ENCODE data around the gene TMEM214.

TMEM214 gene

DNA sequence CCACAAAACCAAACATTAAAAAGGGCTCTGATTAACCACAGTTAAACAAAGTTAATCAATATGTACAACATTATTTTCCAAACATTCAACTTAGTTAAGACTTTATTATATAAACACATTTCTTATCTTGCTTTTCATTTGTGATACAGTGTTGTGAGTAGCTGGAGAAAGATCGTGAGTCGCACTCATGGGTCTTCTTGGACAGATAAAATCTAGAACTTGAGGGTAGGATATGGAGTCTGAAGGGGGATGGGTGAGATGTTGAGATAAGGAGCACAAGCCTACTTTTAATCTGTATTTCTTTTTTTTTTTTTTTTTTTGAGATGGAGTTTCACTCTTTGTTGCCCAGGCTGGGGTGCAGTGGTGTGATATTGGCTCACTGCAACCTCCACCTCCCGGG lies 22.6 kb upstream of the TMEM214 start:
- no peak for DNase-seq

DNA sequence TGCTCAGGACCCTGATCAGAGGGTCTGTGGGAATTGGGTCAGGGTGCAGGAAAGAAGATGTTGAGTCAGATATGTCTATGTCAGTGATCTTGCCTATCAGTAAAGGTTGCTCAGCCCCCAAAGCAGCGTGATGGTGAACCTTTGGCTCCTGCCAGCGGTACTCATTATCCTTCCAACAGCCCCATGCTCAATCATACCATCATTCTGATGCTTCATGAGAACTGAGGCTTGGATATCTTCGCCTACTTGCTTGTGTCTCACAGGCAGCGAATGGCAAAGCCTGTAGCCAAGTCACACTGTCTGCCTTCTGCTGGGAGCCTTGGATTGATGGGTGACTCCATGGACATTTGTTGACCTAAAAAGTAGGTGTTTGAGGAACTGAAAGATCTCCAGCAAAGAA lies 19.0 kb upstream of the TMEM214 start:
- no peak for DNase-seq

DNA sequence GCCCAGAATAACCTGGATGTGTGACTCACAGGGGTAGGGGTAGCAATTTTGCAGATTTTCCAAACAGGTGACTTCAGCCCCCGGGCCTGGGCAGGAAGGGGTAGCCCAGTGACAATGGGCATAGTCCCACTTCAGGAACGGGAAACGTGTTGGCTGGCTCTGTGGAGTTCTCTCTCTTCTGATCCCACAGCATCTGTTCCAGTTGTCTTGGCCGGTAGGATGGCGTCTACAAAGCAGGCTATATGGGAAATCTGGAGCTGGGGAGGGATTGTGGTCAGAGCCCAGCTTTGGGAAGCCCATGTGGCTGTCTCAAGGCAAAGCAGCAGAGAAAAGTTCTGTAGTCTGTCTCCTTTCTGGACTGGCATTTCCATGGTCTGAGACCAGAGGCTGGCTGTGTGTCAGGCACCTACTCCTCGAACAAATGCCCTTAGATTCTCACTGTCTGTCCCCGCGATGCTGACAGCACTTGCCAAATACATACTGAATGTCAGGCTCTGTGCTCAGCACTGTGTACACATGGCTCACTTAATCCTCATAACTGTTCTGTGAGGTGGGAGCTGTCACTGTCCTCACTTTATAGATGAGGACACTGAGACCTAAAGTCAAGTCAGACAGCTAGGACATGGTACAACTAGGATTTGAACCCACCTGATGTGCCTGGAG lies 17.9 kb upstream of the TMEM214 start:
- no peak for DNase-seq

DNA sequence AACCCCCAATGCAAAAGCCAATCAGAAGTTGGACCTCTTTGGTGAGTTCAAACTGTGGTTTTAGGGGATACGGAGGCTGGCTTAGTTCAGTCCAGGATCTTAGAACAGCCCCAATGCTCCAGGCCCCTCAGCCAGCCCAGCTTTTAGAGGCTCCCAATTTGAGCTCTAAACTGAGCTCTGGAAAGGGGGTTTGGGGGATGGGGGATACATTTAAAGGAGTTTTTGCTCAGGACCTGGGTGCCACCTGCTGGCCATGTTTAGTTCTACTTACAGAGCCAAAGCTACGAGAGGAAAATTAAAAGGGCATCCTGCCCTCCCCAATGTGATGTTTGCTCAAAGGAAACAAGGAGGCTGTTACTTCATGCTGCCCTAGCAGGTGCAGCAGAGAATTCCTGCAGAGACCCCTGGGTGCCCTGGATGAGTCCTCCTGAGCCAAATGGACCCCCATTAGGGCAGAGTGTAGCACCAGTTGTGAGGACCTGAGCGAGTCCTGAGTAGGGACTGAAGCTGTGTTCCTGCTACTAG lies 15.9 kb upstream of the TMEM214 start:
- peak; percentile 75 for DNase-seq

DNA sequence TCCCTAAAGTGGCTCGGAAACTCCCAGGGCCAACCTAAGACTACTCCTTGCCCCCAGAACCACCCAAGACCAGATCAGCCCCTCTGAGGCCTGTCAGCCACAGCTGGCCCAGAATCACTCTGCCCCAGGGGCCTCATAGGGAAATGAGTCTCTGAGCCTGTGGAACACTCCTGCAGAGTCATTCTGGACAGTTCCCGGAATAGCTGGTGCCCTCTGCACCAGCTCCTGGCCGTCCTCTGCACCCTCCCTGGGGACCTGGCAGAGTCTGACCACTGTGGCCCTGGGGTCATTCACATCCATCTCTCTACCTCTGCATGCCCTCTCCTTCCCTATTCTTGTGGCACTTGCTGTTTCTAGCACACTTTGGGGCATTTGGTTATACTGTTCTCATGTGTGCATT lies 14.6 kb upstream of the TMEM214 start:
- no peak for DNase-seq

DNA sequence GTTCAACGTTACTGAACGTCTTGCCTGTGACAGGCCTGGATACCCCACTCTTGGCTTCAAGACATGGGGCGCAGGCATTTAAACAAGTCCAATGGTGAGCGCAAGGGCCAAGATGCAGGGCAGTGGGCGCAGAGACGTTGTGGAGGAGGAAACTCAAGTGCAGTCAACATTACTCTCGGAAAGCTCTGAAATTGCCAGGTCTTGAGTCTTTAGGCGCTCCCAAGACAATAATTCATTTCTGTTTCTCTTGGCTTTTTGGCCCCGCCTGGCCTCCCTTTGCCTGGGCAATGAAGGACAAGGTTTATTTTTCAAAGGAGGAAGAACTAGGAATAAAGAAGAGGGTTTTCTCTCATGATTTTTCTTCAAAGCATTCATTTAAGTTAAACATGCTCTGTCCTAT lies 13.3 kb upstream of the TMEM214 start:
- DNase-seq = no peak

DNA sequence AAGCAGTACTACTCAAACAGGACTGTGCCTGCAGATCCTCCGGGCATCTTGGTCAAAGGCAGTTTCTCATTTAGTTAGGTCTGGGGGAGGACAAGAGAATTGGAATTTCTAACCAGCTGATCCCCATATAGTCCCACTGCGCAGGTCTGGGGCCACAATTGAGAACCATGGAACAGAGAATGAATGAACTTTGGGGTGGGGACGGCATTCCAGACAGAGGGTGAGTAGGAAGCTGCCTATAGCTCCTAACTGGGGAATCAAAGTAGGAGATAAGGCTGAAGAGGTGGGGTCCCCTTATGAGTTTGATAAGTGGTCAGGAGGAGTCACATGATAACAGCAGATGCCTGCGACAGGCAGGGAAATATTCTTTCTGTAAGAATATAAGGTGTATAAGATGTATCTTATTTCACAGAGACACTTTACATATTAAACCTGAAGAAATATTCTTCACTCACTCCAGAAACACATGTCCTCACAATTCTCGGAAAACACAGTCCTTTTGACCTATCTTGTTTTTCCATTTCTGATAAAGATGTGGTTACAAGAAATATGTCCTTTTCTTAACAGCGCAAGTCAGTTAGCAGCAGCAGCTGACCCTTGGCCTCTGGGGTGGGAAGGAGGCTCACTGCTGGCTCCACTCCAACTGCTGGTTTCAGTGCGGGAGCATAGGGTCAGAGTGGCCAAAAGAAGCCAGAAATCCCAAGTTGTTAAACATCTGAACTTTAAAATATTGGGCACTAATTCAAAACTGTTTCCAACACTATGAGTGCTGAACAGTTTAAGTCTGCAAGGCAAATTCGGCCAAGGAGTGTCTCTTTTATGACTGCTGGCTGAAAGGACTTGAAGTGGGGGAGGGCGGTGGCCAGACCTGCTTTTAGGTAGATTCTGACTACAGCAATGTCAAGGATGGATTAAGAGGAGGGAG lies 12.6 kb upstream of the TMEM214 start:
- no peak for DNase-seq

DNA sequence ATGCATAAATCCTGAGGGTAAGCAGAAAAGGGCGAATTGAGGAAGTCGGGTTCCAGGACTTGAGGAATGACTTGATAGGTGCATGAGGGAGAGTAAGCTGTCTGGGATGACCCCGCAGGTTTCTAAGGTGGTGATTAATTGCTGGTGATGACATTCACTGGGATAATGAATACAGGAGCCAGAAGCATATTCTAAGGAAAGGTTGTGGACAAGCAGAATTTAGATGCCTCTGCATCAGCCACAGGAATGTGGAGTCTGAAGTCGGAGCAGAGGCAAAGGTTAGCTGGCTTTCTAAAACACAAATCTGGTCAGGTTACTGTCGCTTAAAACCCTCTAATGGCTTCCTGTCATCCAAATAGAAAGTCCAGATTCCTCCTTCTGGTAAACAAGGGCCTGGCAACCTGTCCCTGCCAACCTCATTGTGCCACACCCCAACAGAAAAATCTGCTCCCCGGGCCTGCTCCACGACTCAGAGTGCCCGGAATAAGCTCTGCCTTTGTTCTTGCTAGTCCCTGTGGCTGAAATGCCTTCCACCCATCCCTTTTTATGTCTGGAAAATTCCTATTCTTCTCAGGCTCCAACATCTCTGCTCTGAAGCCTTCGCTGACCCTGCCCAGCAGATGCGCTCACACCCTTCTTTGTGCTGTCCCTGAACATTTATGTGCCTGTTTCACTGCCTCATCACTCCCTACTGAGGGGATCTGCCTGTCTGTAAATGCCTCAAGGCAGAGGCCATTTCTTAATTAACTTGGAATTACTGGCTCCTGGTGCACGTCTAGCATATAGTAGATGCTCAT lies 11.3 kb upstream of the TMEM214 start:
- no peak for DNase-seq

DNA sequence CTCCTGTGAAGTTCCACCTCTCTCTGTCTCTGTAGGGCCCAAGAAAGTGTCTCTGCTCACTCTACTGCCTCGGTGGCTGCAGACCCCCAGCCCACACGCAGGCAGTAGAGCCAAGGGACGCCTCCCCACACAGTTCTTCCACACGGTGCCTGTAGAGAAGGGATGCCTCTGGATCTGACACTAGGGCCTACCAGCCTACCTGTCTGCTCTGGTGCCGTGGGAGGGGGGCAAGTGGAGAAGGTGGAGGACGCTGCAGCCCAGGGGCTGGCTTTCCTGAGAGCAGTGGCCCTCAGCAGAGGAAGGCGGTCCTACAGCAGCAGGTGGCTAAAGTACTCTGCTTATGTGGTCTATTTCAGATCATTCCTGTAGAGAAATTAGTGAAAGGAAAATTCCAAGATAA lies 9.0 kb upstream of the TMEM214 start:
- no peak for DNase-seq

DNA sequence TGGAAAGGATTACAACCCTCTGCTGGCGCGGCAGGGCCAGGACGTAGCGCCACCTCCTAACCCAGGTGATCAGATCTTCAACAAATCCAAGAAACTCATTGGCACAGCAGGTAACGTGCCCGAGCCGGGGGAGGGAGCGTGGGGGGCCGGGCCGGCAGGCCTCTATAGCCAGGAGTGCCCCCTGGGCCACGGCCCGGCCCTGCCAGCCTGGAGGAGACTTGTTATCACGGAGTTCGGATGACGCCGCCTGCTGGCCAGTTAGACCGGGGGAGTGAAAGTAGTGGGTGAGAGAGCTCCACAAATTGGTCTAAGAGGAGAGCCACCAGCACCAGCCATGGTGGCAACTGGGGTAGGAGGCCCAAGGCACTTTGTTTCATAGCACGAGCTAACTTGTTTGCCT lies 8.6 kb upstream of the TMEM214 start:
- DNase-seq = no peak

DNA sequence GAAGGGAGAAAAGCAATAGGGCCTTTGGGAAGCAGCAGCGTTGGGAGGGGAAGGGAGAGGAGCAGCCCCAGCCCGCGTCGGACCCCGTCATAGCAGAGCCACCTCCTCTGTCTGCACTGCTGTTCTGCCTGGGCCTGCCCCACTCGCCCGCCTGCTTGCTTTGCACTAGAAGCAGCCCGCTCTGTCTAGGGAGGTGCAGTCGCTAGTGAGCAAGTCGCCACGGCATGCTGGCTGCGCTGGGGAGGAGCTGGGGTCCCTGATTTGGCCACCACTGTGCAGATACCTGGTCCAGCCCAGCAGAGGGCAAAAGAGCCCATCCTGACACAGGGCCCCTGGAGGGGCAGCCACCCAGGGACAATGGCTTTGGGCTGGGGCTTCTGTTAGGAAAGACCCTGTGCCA lies 8.0 kb upstream of the TMEM214 start:
- DNase-seq = no peak

DNA sequence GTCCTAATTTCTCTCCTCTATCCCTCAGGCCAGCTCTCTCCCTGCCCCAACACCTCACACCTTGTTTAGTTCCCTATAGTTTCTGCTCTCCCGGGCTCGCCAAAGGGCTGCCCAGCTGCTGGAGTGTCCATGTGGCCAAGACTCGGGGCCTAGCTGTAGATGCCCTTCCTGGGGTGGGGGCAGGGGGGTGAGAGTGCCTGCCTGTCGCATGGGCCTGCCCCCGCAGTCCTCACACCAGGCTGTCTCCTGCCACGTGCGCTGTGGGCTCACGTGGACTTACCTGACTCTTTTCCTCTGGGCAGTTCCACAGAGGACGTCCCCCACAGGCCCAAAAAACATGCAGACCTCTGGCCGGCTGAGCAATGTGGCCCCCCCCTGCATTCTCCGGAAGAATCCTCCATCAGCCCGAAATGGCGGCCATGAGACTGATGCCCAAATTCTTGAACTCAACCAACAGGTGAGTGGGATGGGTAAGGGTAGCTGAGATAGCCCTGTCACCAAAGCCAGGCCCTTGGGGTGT lies 7.4 kb upstream of the TMEM214 start:
- no peak for DNase-seq

DNA sequence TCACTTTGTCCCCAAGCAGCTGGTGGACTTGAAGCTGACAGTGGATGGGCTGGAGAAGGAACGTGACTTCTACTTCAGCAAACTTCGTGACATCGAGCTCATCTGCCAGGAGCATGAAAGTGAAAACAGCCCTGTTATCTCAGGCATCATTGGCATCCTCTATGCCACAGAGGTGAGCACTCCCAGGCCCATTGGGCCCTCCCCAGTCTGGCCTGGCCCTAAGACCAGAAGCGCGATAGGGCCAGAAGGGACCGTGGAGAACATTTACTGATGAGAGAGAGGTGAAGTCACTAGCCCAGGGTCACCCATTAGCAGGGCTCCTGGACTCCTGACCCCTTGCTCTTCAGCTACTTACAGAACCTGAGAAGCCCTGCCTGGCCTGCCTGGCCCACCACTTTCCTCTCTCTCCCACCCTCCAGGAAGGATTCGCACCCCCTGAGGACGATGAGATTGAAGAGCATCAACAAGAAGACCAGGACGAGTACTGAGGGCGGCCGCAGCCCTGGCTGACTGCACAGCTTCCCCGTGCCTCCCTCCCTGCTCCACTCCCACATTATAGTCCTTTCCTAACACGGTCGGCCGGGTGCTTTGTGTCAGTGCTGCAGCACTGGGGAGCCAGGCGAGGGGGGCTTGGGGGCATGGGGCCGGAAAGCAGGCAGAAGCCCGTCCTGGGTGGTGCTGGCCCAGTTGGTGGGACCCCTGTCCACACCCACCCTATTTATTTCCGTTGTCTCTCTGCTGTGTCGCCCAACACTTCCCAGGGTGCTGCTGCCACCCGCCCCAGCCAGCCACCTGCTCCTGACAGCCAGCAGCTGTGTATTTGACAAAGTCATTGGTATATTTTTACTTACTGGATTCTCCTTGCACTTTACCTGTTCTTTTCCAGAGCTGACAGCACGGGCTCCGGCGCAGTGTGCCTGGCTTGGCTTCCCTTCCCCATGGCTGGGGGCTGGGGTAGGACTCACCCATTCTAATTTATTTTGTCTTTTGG lies 6.6 kb upstream of the TMEM214 start:
- DNase-seq = no peak

DNA sequence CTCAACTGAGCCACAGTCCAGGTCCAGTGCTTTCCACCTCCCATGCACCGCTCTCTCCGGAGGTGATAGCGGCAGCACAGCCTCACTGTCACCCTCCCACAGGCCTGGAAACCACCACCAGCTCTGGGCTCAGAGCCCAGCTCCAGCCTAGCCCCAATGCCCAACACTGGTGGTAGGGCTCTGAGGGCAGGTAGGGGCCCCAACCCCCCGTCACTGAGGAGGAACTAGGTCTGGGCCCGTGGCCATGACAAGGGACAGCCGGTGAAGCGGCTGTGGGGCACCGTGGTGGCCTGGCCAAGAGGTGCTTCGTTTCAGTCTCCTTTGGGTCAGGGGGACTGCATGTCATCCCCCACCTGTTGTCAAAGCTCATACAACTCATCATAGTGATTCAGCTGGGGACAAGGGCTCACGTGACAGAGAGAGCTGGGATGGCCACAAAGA lies 5.5 kb upstream of the TMEM214 start:
- DNase-seq = no peak

DNA sequence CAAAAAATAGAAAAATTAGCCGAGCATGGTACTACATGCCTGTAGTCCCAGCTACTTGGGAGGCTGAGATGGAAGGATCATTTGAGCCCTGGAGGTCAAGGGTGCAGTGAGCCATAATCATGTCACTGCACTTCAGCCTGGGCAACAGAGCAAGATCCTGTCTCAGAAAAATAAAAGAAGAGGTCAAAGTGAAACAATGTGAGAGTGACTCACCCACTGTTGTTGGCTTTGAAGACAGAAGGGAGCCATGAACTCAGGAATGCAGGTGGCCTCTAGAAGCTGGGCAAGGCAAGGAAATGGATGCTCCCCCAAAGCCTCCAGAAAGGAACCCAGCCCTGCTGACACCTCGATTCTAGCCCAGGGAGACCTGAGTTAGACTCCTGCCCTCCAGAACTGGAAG lies 3.7 kb upstream of the TMEM214 start:
- DNase-seq = peak; percentile 36

DNA sequence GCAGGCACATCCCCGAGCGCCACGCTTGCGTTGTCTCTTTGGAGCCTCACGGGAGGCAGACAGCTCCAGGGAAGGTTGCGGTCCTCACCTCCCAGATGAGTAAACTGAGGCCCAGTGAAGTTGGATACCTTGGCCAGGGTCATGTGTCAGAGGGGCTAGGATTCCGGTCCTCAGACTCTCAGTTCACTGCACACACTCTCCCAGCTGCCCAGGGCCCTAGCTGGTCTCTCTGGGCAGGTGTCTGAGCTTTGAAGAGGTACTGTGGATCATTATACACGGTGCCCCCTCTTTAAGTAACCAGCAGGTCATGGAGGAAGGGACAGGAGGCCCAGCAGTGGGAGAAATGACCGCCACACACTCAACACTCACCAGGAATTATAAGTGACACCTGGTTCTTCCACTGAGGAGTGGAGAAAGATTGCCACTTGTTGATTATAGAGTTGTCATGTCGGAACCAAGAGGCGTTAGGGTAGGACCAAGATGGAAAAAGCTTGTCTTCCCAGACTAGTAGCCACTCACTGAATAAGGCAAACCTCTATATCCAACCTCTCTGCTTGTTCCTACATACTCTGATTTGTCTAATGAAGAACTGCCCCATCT lies 588 bp downstream of the TMEM214 start:
- DNase-seq = no peak

DNA sequence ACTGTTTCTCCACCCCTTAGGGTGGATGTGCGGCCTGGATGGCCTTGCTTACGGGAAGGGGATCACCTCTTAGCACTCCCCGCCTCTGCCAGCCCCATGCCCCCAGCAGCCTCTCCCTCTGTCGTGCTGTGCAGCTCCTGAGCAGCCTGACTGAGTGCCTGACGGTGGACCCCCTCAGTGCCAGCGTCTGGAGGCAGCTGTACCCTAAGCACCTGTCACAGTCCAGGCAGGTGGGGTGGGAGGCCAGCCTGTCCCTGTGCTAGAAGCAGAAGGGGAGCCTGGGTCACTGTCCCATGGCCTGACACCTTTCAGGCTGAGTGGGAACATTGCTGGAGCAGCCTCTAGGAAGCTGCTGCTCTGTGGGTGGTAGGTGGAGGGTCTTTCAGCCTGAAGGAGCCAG lies 5.2 kb downstream of the TMEM214 start:
- no peak for DNase-seq

DNA sequence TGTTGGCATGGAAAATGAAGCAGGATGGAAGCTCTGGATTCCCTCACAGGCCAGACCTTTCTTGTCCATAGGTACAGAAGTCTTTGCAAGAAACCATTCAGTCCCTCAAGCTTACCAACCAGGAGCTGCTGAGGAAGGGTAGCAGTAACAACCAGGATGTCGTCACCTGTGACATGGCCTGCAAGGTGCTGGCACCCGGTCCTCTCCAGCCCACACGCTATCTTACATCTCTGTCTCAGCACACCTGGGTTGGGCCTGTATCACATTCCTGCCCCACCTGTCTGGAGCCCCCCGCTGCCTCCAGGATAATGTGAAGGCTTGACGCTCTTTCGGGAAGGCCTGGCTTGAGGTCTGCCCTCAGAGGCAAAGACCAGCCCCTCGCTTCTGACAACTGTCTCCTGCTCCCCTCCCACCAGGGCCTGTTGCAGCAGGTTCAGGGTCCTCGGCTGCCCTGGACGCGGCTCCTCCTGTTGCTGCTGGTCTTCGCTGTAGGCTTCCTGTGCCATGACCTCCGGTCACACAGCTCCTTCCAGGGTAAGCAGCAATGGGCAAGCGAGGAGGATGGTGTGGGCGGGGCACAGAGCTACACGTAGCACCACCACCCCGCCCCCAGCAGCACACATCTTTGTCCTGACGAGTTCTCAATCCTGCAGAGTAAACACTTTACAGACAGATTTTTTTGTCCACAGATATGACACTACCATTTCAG lies 6.0 kb downstream of the TMEM214 start:
- DNase-seq = no peak

DNA sequence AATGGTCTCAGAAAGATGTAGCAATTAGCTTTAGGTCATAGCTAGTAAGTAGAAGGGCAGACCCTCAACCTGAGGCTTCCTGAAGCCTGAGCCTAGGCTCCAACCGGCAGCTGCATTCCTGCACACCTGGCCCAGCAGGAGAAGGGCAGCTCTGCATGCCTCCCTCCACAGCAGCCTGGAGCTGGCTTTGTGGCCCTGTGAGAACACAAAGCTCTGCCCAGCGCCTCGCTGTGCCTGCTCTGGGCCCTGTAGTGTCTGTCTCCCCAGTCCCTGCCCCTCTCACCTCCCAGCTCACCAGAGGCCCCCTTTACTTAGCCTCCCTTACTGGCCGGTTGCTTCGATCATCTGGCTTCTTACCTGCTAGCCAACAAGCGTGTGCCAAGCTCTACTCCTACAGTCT lies 6.7 kb downstream of the TMEM214 start:
- no peak for DNase-seq

DNA sequence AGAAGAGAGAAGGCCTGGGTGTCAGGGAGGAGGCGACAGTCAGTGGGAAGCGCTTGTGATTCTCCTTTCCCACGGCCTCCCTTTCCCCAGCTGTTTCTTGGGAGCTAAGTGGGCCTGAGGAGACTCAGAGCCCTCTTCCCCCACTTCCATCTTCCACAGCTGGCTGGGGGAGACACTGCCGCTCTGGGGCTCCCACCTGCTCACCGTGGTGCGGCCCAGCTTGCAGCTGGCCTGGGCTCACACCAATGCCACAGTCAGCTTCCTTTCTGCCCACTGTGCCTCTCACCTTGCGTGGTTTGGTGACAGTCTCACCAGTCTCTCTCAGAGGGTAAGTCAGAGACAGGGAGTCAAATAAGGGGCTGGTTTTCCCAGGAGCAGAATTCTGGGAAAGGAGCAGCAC lies 7.1 kb downstream of the TMEM214 start:
- no peak for DNase-seq

DNA sequence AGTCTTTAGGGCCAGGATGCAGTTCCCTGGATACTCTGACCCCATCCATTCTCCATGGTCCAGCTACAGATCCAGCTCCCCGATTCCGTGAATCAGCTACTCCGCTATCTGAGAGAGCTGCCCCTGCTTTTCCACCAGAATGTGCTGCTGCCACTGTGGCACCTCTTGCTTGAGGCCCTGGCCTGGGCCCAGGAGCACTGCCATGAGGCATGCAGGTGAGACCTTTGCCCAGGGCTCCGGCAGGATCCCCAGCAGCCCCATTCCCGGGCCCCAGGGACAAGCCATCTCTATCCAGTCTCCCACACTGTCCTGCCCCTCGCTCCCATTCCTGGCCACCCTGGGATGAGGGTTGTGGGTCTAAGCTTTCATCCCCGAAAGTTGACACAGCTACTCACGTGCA lies 7.5 kb downstream of the TMEM214 start:
- DNase-seq = no peak
